Activated CD4-positive, alpha-beta T cell treated with anti-CD3 and anti-CD28 coated beads, Interleukin-2, amount 10 ng/mL, durations not matched to agents 7 days and 5 days (primary cell): ENCODE measurements around the gene TCF7. TPM values are rescaled to one million over a fixed set of nuclear protein-coding genes. Genes with fewer than 3 reads are reported as not detected.

ENCODE experiments used
- CTCF ChIA-PET: fragments of 350-600 bp; sonication (Branson Sonifier 250); formaldehyde crosslinking; loops from one replicate; lab custom pipeline; 2021; ENCODE audit warnings: antibody characterized with exemption; lab: Charles Lee
- POLR2A ChIA-PET: fragments of 350-600 bp; sonication (Branson Sonifier 250); formaldehyde crosslinking; loops from one replicate; lab custom pipeline; 2021; ENCODE audit warnings: antibody characterized with exemption; lab: Charles Lee
- DNase-seq: peaks from one replicate; pipeline ENCODE4 v3.0.0-alpha.2; 2020
- H3K27ac Mint-ChIP-seq: one replicate; pipeline ENCODE4 v1.8.0; 2021; ENCODE audit warnings: mild to moderate bottlenecking, moderate library complexity, mixed read lengths
- H3K27me3 Mint-ChIP-seq: one replicate; pipeline ENCODE4 v1.8.0; 2021; ENCODE audit warnings: mixed read lengths
- H3K36me3 Mint-ChIP-seq: one replicate; pipeline ENCODE4 v1.8.0; 2021; ENCODE audit warnings: low read depth, mixed read lengths
- H3K4me1 Mint-ChIP-seq: one replicate; pipeline ENCODE4 v1.8.0; 2021; ENCODE audit warnings: mixed read lengths
- H3K4me3 Mint-ChIP-seq: one replicate; pipeline ENCODE4 v1.8.0; 2021; ENCODE audit warnings: mild to moderate bottlenecking, moderate library complexity, mixed read lengths
- H3K9me3 Mint-ChIP-seq: one replicate; pipeline ENCODE4 v1.8.0; 2021; ENCODE audit warnings: mixed read lengths
- total RNA-seq, 2 experiments: library from RNA; stranded (reverse); gene quantifications; one replicate each; pipeline ENCODE4 v1.2.3, GENCODE V29; 2021

The TCF7 gene
- total RNA-seq, 2 experiments from 2014 or later: 271 to 283 TPM

GRCh38 chr5:134184155-134185135 is 70.0 kb downstream of the TCF7 start:
- Mint-ChIP-seq H3K27ac (no peak overlapping the region), H3K4me3 (no peak overlapping the region), H3K27me3 (peaks cover 2% of the 10 kb centered on the region), H3K9me3 (no peaks in the 10 kb centered on the region), H3K36me3 (no peaks in the 10 kb centered on the region), H3K4me1 (no peaks in the 10 kb centered on the region)
- POLR2A ChIA-PET: interaction anchor here (0.6 kb wide), 1 partner anchor 40 kb away, joined by 3 read pairs; no protein-coding TSS in a partner anchor
- peak; percentile 85 for DNase-seq
- CTCF ChIA-PET: interaction anchor here (0.7 to 1.8 kb wide), 9 partner anchors 11 to 109 kb away, joined by 3 to 7 read pairs (median 4); no protein-coding TSS in a partner anchor

GRCh38 chr5:134188092-134188491 is 73.6 kb downstream of the TCF7 start:
- Mint-ChIP-seq H3K9me3 (no peaks in the 10 kb centered on the region), H3K4me3 (no peak overlapping the region), H3K27me3 (no peaks in the 10 kb centered on the region), H3K27ac (no peak overlapping the region), H3K36me3 (no peaks in the 10 kb centered on the region), H3K4me1 (no peaks in the 10 kb centered on the region)
- POLR2A ChIA-PET: no interaction called here
- no peak for DNase-seq
- CTCF ChIA-PET: interaction anchor here (1.0 to 1.2 kb wide), 2 partner anchors 34 to 148 kb away, joined by 4 read pairs; no protein-coding TSS in a partner anchor

- Mint-ChIP-seq H3K9me3 (no peaks in the 10 kb centered on the region), H3K36me3 (peaks cover 5% of the 10 kb centered on the region), H3K27me3 (no peaks in the 10 kb centered on the region), H3K27ac (no peak overlapping the region), H3K4me1 (no peaks in the 10 kb centered on the region), H3K4me3 (no peak overlapping the region)
- POLR2A ChIA-PET: no interaction called here
- no peak for DNase-seq
- CTCF ChIA-PET: interaction anchor here (0.6 to 2.8 kb wide), 2 partner anchors 36 to 100 kb away, joined by 4 to 6 read pairs; partner anchors contain the start of gene PPP2CA
Measured at GRCh38 chr5:134189031-134189430, 74.5 kb downstream of the TCF7 start.

DNA sequence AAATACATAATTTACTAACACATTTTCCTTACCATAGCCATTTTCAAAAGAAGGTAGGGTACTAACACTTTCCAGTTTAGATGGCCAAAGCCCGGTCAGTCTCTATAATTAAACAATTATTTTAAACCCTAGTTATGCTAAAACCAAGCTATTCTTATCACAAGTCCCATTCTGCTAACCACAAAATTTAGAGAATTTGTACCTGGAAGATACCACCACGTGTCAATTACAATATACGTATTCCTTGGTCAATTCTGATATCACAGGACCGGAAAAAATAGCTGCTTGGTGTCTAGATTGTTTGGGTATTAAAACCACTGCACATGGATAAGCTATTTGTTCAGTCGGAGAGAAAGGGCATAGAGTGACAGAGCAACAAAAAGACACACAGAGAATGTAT is 81.2 kb downstream of the TCF7 start:
- no peak for DNase-seq
- ChIA-PET POLR2A (no interaction called here), CTCF (interaction anchor here (1.0 to 1.9 kb wide), 3 partner anchors 11 to 215 kb away, joined by 3 to 4 read pairs (median 3); no protein-coding TSS in a partner anchor)
- peaks cover 58% of the 10 kb centered on the region for H3K36me3 Mint-ChIP-seq
- H3K4me3 Mint-ChIP-seq: no peak overlapping the region
- H3K27ac Mint-ChIP-seq: no peak overlapping the region
- H3K27me3 Mint-ChIP-seq: no peaks in the 10 kb centered on the region
- H3K4me1 Mint-ChIP-seq: no peaks in the 10 kb centered on the region
- H3K9me3 Mint-ChIP-seq: no peaks in the 10 kb centered on the region

Other genes with a start within 250 kb of the TCF7 start
- gene C5orf15, start 146.1 kb upstream of the TCF7 start, total RNA-seq: 10 to 100 TPM; 21.9 to 32.7 TPM
- 100 to 1,000 TPM; 184 to 208 TPM for gene VDAC1, start 109.7 kb upstream of the TCF7 start, total RNA-seq
- 100 to 1,000 TPM; 194 to 197 TPM for gene SKP1, start 62.3 kb downstream of the TCF7 start, total RNA-seq
- gene PPP2CA, start 111.4 kb downstream of the TCF7 start, total RNA-seq: 100 to 1,000 TPM; 128 to 136 TPM